Stimulated activated naive CD8-positive, alpha-beta T cell treated with anti-CD3 and anti-CD28 coated beads, Interleukin-15, amount 100 ng/mL, for 72 hours (primary cell): ENCODE measurements around the gene GNE.

Experiments used
- ATAC-seq: fragments of 150-1000 bp; cut with Tn5 transposase; 2 replicates; pipeline ENCODE4 v1.10.0; 2021; ENCODE audit warnings: mild to moderate bottlenecking, moderate library complexity
- DNase-seq, 2 donors: peaks; one replicate each; pipeline ENCODE4 v3.0.0; 2021 to 2022
- H3K27ac Mint-ChIP-seq, 2 donors: one replicate each; pipeline ENCODE4 v1.8.0; 2022; ENCODE audit warnings: mild to moderate bottlenecking in 2 of 2, mixed read lengths in 2 of 2, moderate library complexity in 2 of 2
- H3K27me3 Mint-ChIP-seq: one replicate; pipeline ENCODE4 v1.8.0; 2022; ENCODE audit warnings: mixed read lengths
- H3K4me1 Mint-ChIP-seq: one replicate; pipeline ENCODE4 v1.8.0; 2022; ENCODE audit warnings: mild to moderate bottlenecking, mixed read lengths
- H3K4me3 Mint-ChIP-seq, 2 donors: one replicate each; pipeline ENCODE4 v1.8.0; 2022; ENCODE audit warnings: mild to moderate bottlenecking in 2 of 2, mixed read lengths in 2 of 2, moderate library complexity in 1 of 2
- H3K9me3 Mint-ChIP-seq, 2 donors: one replicate each; pipeline ENCODE4 v1.8.0; 2022; ENCODE audit warnings: mixed read lengths in 2 of 2

Gene GNE

GRCh38 chr9:36173861-36174260 lies 84.4 kb downstream of the GNE start:
- Mint-ChIP-seq H3K4me1 (no peaks in the 10 kb centered on the region), H3K4me3 (no peak overlapping the region), H3K27ac (no peak overlapping the region), H3K27me3 (no peaks in the 10 kb centered on the region), H3K9me3 (no peaks in the 10 kb centered on the region)
- ATAC-seq (no peak), DNase-seq (no peak)

- ATAC-seq: no peak
- Mint-ChIP-seq H3K27ac (no peak overlapping the region), H3K4me3 (no peak overlapping the region), H3K4me1 (peaks cover 8% of the 10 kb centered on the region), H3K9me3 (no peaks in the 10 kb centered on the region), H3K27me3 (no peaks in the 10 kb centered on the region)
- no peak for DNase-seq
Observed at GRCh38 chr9:36170531-36170930, 87.7 kb downstream of the GNE start.

GRCh38 chr9:36169708-36170107 lies 88.5 kb downstream of the GNE start:
- ATAC-seq: no peak
- H3K27me3 Mint-ChIP-seq: no peaks in the 10 kb centered on the region
- no peak overlapping the region for H3K4me3 Mint-ChIP-seq
- no peak overlapping the region for H3K27ac Mint-ChIP-seq
- no peaks in the 10 kb centered on the region for H3K9me3 Mint-ChIP-seq
- no peak for DNase-seq
- peaks cover 8% of the 10 kb centered on the region for H3K4me1 Mint-ChIP-seq

DNA sequence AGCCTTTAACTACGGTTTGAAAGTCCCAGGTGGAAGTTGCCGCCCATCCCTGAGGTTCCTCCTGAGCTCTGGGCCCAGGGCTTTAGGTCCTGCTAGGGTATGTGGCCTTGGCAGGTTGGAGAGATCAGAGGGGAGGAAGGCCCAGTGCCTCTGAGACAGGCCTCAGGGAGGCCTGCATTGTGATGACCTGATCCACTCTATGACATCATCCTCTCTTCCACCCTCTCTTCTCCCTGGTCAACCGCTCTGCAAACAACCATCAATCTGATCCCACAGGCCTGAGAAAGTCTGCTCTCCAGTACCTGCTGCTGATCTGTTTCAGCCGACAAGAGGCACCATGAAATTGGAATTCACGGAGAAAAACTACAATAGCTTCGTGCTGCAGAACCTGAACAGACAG lies 89.1 kb downstream of the GNE start, which contains the start of gene CCIN:
CCIN (plus strand) TSS at position 223 of the 400 bp plus-strand sequence; CDS start at position 338, 115 bp downstream.
- ATAC-seq (no peak), DNase-seq (no peak)
- H3K4me3 Mint-ChIP-seq: no peak within 1 kb of the TSS
- no peaks in the 10 kb centered on the region for H3K9me3 Mint-ChIP-seq
- H3K27ac Mint-ChIP-seq: no peak within 1 kb of the TSS
- no peaks in the 10 kb centered on the region for H3K27me3 Mint-ChIP-seq
- peaks cover 8% of the 10 kb centered on the region for H3K4me1 Mint-ChIP-seq

GRCh38 chr9:36166168-36166927 lies 91.9 kb downstream of the GNE start:
- H3K9me3 Mint-ChIP-seq: no peaks in the 10 kb centered on the region
- H3K27ac Mint-ChIP-seq: peak overlapping the region in 1 of 2 donors; percentile 22
- H3K27me3 Mint-ChIP-seq: no peaks in the 10 kb centered on the region
- peaks cover 8% of the 10 kb centered on the region for H3K4me1 Mint-ChIP-seq
- H3K4me3 Mint-ChIP-seq: peak overlapping the region; percentile 67 to 83
- DNase-seq: peak; percentile 87
- ATAC-seq: peak; percentile 97

DNA sequence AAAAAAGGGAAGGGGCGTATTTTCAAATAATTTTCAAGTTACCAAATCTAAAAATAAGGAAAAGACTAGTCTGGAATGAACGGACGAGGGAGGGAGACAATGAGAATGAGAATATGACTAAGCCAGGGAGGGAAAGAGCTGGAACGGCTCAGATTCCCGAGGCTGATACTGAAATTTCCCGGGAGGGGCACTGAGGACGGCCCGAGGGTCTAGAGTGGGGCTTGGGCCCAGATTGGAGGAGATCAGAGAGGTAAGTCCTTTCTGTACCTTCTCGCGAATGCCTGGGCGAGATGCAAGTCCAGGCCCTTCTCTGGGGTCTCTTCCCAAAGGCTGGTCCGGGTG lies 92.5 kb downstream of the GNE start:
- H3K4me1 Mint-ChIP-seq: peaks cover 8% of the 10 kb centered on the region
- DNase-seq: no peak
- no peak overlapping the region for H3K27ac Mint-ChIP-seq
- no peaks in the 10 kb centered on the region for H3K9me3 Mint-ChIP-seq
- peak overlapping the region; percentile 42 to 60 for H3K4me3 Mint-ChIP-seq
- H3K27me3 Mint-ChIP-seq: no peaks in the 10 kb centered on the region
- no peak for ATAC-seq

DNA sequence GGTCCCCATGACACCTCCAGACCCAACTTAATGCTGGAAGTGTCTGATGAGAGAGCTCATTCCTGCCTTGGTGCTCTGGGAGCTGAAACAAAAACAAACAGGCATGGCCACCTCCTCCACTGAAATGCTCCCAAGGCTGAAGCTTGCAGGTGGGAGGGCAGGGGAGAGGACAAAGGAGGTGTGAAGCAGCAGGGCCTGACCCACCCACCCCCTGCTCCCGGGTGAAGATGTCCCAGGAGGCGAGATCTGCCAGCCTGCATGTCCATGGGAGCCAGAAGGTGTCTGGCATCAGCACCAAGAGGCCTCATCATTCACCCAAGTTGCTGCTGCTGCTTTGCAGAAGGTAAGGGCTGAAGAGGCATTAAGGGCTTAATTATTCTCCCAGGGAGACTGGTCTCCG lies 93.3 kb downstream of the GNE start:
- Mint-ChIP-seq H3K4me1 (peaks cover 8% of the 10 kb centered on the region), H3K27ac (peak overlapping the region in 1 of 2 donors; percentile 55), H3K27me3 (no peaks in the 10 kb centered on the region), H3K9me3 (no peaks in the 10 kb centered on the region), H3K4me3 (no peak overlapping the region)
- DNase-seq (no peak), ATAC-seq (no peak)
